ENCODE data around the gene IARS1.
A peak's percentile ranks its signal among the peaks of the same experiment; 100 is the strongest.

Gene IARS1

DNA sequence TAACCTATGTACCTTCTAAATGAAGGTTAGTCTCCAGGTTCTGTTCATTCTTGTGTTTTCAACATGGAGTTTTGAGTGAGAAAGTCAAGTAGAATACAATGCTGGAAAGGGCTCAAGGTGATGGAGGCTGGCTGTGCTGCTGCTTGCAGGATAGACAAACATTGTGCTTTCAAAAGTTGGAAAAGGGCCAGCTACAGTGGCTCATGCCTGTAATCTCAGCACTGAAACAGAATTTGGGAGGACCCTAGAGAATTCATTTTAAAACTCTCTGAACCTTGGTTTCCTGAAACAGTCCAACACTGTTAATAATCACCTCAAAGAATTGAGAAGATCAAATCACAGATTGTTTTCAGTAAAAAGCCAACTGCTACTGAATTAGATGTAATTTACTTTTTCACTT is 15.4 kb upstream of the IARS1 start:
- TF ChIP-seq FOXP2 (optimal IDR thresholded peaks at IDR 0.05; ENCODE audit: control extremely low read depth, extremely low read length, insufficient read depth) (no peak), POLR2AphosphoS5 (IDR thresholded peaks at IDR 0.05; ENCODE audit: borderline replicate concordance, low read depth, low read length) (no peak), EZH2 (IDR thresholded peaks at IDR 0.05) (no peak)

DNA sequence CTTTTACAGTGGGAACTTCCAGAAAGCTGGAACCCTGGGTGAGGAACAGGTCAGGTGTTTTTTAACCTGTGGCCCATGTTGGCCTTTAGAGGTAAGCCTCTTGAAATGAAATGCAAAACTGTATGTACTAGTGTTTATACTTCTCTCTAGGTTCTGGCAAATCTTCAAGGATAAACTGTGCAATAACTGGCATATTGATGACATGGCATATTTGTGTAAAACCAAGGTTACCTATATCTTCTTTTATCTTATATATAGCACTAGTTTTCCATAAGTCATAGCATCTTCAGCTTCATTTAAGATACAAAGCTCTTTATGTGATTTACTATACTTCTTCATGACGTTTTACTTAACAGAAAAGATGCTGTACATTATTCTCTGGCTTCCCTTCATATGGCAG is 7.4 kb upstream of the IARS1 start:
- Histone ChIP-seq H3K9me3 (ENCODE audit: low read depth, low read length) (no peaks in the 10 kb centered on the region), H3K4me3 (no peak overlapping the region), H3K36me3 (ENCODE audit: insufficient read depth, low read length) (peaks cover 92% of the 10 kb centered on the region), H3K9ac (ENCODE audit: insufficient read length) (peak overlapping the region; percentile 9), H3K27ac (no peak overlapping the region)
- no peak for TF ChIP-seq POLR2AphosphoS5 (IDR thresholded peaks at IDR 0.05; ENCODE audit: borderline replicate concordance, low read depth, low read length)
- TF ChIP-seq EZH2 (IDR thresholded peaks at IDR 0.05), result no peak
- TF ChIP-seq FOXP2 (optimal IDR thresholded peaks at IDR 0.05; ENCODE audit: control extremely low read depth, extremely low read length, insufficient read depth), result no peak
- no peak for DNase-seq (ENCODE audit: low read depth, low spot score)

More for the DNA sequence above, 15.4 kb upstream of the IARS1 start:
- no peak for DNase-seq (ENCODE audit: low read depth, low spot score)
- H3K4me3 ChIP-seq, result no peak overlapping the region
- H3K36me3 ChIP-seq (ENCODE audit: insufficient read depth, low read length), result peaks cover 80% of the 10 kb centered on the region
- H3K27ac ChIP-seq, result no peak overlapping the region
- H3K9ac ChIP-seq (ENCODE audit: insufficient read length), result no peak overlapping the region
- no peaks in the 10 kb centered on the region for H3K9me3 ChIP-seq (ENCODE audit: low read depth, low read length)

DNA sequence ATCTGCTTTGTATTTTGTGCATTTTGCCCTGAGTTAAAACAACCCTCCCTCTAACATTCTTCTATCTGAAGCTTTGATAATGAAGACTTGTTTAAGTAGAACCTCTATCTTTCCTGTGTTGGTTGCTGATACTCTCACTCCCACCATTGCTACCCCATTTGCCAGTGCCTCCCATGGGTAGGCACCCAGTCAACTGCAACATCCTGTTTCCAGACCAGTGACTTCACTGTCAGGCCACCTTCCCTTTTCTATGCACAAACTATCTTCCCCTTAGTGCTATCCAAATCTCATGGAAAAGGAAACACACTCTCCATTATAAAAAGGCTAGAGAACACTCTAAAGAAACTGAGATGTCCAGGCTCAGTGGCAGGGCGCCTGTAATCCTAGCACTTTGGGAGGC is 5.6 kb upstream of the IARS1 start:
- no peak for DNase-seq (ENCODE audit: low read depth, low spot score)

GRCh38 chr9:92298036-92298435 is 4.5 kb upstream of the IARS1 start:
- Histone ChIP-seq H3K9ac (ENCODE audit: insufficient read length) (no peak overlapping the region), H3K9me3 (ENCODE audit: low read depth, low read length) (no peaks in the 10 kb centered on the region), H3K4me3 (no peak overlapping the region), H3K27ac (no peak overlapping the region), H3K36me3 (ENCODE audit: insufficient read depth, low read length) (peaks cover 65% of the 10 kb centered on the region)
- no peak for TF ChIP-seq EZH2 (IDR thresholded peaks at IDR 0.05)
- no peak for TF ChIP-seq FOXP2 (optimal IDR thresholded peaks at IDR 0.05; ENCODE audit: control extremely low read depth, extremely low read length, insufficient read depth)
- no peak for TF ChIP-seq POLR2AphosphoS5 (IDR thresholded peaks at IDR 0.05; ENCODE audit: borderline replicate concordance, low read depth, low read length)
- no peak for DNase-seq (ENCODE audit: low read depth, low spot score)

More for the DNA sequence above, 5.6 kb upstream of the IARS1 start:
- Histone ChIP-seq H3K27ac (no peak overlapping the region), H3K9ac (ENCODE audit: insufficient read length) (no peak overlapping the region), H3K36me3 (ENCODE audit: insufficient read depth, low read length) (peaks cover 76% of the 10 kb centered on the region), H3K9me3 (ENCODE audit: low read depth, low read length) (no peaks in the 10 kb centered on the region), H3K4me3 (no peak overlapping the region)
- no peak for TF ChIP-seq FOXP2 (optimal IDR thresholded peaks at IDR 0.05; ENCODE audit: control extremely low read depth, extremely low read length, insufficient read depth)
- TF ChIP-seq EZH2 (IDR thresholded peaks at IDR 0.05), result no peak
- TF ChIP-seq POLR2AphosphoS5 (IDR thresholded peaks at IDR 0.05; ENCODE audit: borderline replicate concordance, low read depth, low read length), result no peak

DNA sequence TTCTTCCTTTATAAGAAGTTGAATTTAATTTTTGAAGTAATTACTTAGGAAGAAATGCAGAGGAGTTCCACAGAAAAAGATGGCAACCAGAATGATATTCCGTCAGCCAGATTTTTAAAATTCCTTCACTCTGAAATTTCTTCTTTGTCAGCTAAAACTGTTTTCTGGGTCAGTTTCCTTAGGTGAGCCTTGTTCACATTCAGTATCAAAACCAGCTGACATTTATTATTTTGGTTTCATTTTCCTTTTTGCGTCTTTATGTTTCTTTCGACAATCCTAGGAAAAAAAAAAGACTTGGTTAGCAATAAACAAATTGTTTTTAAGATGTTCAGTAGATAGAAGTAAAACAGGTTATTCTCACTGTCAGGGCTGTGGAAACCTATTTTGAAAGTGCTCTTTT is 4.1 kb upstream of the IARS1 start:
- no peak for TF ChIP-seq FOXP2 (optimal IDR thresholded peaks at IDR 0.05; ENCODE audit: control extremely low read depth, extremely low read length, insufficient read depth)
- TF ChIP-seq EZH2 (IDR thresholded peaks at IDR 0.05), result no peak
- no peak for TF ChIP-seq POLR2AphosphoS5 (IDR thresholded peaks at IDR 0.05; ENCODE audit: borderline replicate concordance, low read depth, low read length)
- Histone ChIP-seq H3K9ac (ENCODE audit: insufficient read length) (no peak overlapping the region), H3K9me3 (ENCODE audit: low read depth, low read length) (no peaks in the 10 kb centered on the region), H3K36me3 (ENCODE audit: insufficient read depth, low read length) (peaks cover 64% of the 10 kb centered on the region), H3K4me3 (no peak overlapping the region), H3K27ac (no peak overlapping the region)
- no peak for DNase-seq (ENCODE audit: low read depth, low spot score)

DNA sequence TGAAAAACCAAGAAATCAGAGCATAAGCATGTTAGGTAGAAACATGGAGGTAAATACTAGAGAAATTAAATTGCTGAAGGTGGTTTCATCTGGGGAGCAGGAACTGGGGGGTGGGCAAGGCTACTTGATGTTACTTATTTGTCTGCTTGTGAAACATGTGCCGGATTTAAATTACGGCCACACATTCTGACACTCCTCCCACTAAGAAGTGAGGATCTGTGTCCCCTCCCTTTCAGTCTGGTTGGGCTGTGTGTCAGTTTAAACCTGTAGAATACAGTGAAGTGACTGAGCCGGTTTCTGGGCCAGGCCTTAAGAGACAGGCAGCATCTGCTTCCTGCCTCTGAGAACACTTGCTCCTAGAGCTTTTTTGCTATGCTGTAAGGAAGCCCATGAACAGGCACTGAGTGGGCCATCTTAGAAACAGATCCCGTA is 2.3 kb upstream of the IARS1 start:
- H3K9ac ChIP-seq (ENCODE audit: insufficient read length), result no peak overlapping the region
- TF ChIP-seq EZH2 (IDR thresholded peaks at IDR 0.05), result no peak
- TF ChIP-seq POLR2AphosphoS5 (IDR thresholded peaks at IDR 0.05; ENCODE audit: borderline replicate concordance, low read depth, low read length), result no peak
- TF ChIP-seq FOXP2 (optimal IDR thresholded peaks at IDR 0.05; ENCODE audit: control extremely low read depth, extremely low read length, insufficient read depth), result no peak
- H3K4me3 ChIP-seq, result no peak overlapping the region
- H3K36me3 ChIP-seq (ENCODE audit: insufficient read depth, low read length), result peaks cover 64% of the 10 kb centered on the region
- H3K27ac ChIP-seq, result peak overlapping the region; percentile 89
- no peaks in the 10 kb centered on the region for H3K9me3 ChIP-seq (ENCODE audit: low read depth, low read length)
- DNase-seq (ENCODE audit: low read depth, low spot score), result no peak

- Histone ChIP-seq H3K36me3 (ENCODE audit: insufficient read depth, low read length) (peaks cover 64% of the 10 kb centered on the region), H3K9me3 (ENCODE audit: low read depth, low read length) (no peaks in the 10 kb centered on the region), H3K9ac (ENCODE audit: insufficient read length) (no peak overlapping the region), H3K27ac (peak overlapping the region; percentile 89; the same call in 1 of the 2 replicates), H3K4me3 (no peak overlapping the region)
- DNase-seq (ENCODE audit: low read depth, low spot score), result no peak
- TF ChIP-seq EZH2 (IDR thresholded peaks at IDR 0.05) (no peak), POLR2AphosphoS5 (IDR thresholded peaks at IDR 0.05; ENCODE audit: borderline replicate concordance, low read depth, low read length) (no peak), FOXP2 (optimal IDR thresholded peaks at IDR 0.05; ENCODE audit: control extremely low read depth, extremely low read length, insufficient read depth) (no peak)
Observed at GRCh38 chr9:92295240-92295790, 1.8 kb upstream of the IARS1 start.

- no peak for TF ChIP-seq POLR2AphosphoS5 (IDR thresholded peaks at IDR 0.05; ENCODE audit: borderline replicate concordance, low read depth, low read length)
- no peak for TF ChIP-seq EZH2 (IDR thresholded peaks at IDR 0.05)
- TF ChIP-seq FOXP2 (optimal IDR thresholded peaks at IDR 0.05; ENCODE audit: control extremely low read depth, extremely low read length, insufficient read depth), result no peak
- peaks cover 64% of the 10 kb centered on the region for H3K36me3 ChIP-seq (ENCODE audit: insufficient read depth, low read length)
- peak overlapping the region; percentile 92 for H3K9ac ChIP-seq (ENCODE audit: insufficient read length)
- H3K4me3 ChIP-seq, result peak overlapping the region; percentile 83
- DNase-seq (ENCODE audit: low read depth, low spot score), result no peak
- peak overlapping the region; percentile 89 for H3K27ac ChIP-seq
- H3K9me3 ChIP-seq (ENCODE audit: low read depth, low read length), result no peaks in the 10 kb centered on the region
Observed at GRCh38 chr9:92294297-92294676, 790 bp upstream of the IARS1 start.

DNA sequence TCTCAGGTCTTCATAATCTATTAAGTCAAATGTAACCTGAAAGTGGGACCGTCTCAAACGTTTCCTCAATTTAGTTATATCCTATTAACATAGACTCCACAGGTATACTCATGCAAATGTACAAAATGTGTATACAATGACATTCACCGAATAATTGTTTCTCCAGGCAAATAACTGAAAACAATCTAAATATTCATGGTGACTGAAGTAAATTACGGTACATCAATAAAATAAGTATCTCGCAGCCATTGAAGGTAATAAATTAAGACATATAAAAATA is 482 bp downstream of the IARS1 start:
- peak overlapping the region; percentile 83 for H3K4me3 ChIP-seq
- H3K27ac ChIP-seq, result peak overlapping the region; percentile 94
- no peaks in the 10 kb centered on the region for H3K9me3 ChIP-seq (ENCODE audit: low read depth, low read length)
- no peak for TF ChIP-seq POLR2AphosphoS5 (IDR thresholded peaks at IDR 0.05; ENCODE audit: borderline replicate concordance, low read depth, low read length)
- no peak for TF ChIP-seq EZH2 (IDR thresholded peaks at IDR 0.05)
- no peak for TF ChIP-seq FOXP2 (optimal IDR thresholded peaks at IDR 0.05; ENCODE audit: control extremely low read depth, extremely low read length, insufficient read depth)
- peak overlapping the region; percentile 98 for H3K9ac ChIP-seq (ENCODE audit: insufficient read length)
- peaks cover 66% of the 10 kb centered on the region for H3K36me3 ChIP-seq (ENCODE audit: insufficient read depth, low read length)
- DNase-seq (ENCODE audit: low read depth, low spot score), result no peak
